HG02642 (cell line): ENCODE results near the gene METTL27.
"Not testable (repeated sequence)": the region's sequence is repeated elsewhere in the genome, so short reads cannot be mapped to it uniquely, and the experiment has no call there.

Experiments used
- ATAC-seq: cut with Tn5 transposase; IDR thresholded peaks from one replicate; pipeline ENCODE4 v1.9.1; 2021; ENCODE audit warnings: mild to moderate bottlenecking; ENCODE audit not compliant: unreplicated experiment, poor library complexity

METTL27 gene

GRCh38 chr7:73823257-73823656 is 19.1 kb downstream of the METTL27 start:
- no peak for ATAC-seq

- no peak for ATAC-seq
Measured at GRCh38 chr7:73822319-73823173, 19.8 kb downstream of the METTL27 start.

- not testable (repeated sequence) for ATAC-seq
Measured at GRCh38 chr7:73821597-73822285, 20.6 kb downstream of the METTL27 start.

- no peak for ATAC-seq
Measured at GRCh38 chr7:73820013-73820412, 22.3 kb downstream of the METTL27 start.

- no peak for ATAC-seq
Measured at GRCh38 chr7:73817121-73817520, 25.2 kb downstream of the METTL27 start.

- ATAC-seq = no peak
Measured at GRCh38 chr7:73815436-73815835, 26.9 kb downstream of the METTL27 start.

GRCh38 chr7:73812996-73813395 is 29.3 kb downstream of the METTL27 start:
- no peak for ATAC-seq

- ATAC-seq = peak; percentile 64
Measured at GRCh38 chr7:73811760-73812168, 30.6 kb downstream of the METTL27 start.

- no peak for ATAC-seq
Measured at GRCh38 chr7:73810998-73811360, 31.3 kb downstream of the METTL27 start.

GRCh38 chr7:73809467-73809951 is 32.8 kb downstream of the METTL27 start:
- ATAC-seq = no peak

- no peak for ATAC-seq
Measured at GRCh38 chr7:73802459-73802858, 39.9 kb downstream of the METTL27 start.

- no peak for ATAC-seq
Measured at GRCh38 chr7:73801577-73801976, 40.7 kb downstream of the METTL27 start.

- ATAC-seq = no peak
Measured at GRCh38 chr7:73799282-73800141, 42.8 kb downstream of the METTL27 start.

GRCh38 chr7:73797176-73797575 is 45.1 kb downstream of the METTL27 start:
- not testable (repeated sequence) for ATAC-seq

- ATAC-seq = not testable (repeated sequence)
Measured at GRCh38 chr7:73796656-73797055, 45.7 kb downstream of the METTL27 start.

- ATAC-seq = not testable (repeated sequence)
Measured at GRCh38 chr7:73795188-73795587, 47.1 kb downstream of the METTL27 start.

- not testable (repeated sequence) for ATAC-seq
Measured at GRCh38 chr7:73791170-73791690, 51.1 kb downstream of the METTL27 start.

- no peak for ATAC-seq
Measured at GRCh38 chr7:73789051-73789450, 53.3 kb downstream of the METTL27 start.

GRCh38 chr7:73787786-73788048 is 54.6 kb downstream of the METTL27 start:
- not testable (repeated sequence) for ATAC-seq

- ATAC-seq = no peak
Measured at GRCh38 chr7:73786588-73786987, 55.7 kb downstream of the METTL27 start.
